Measurements from ENCODE around the gene SCD5.

SCD5 gene

GRCh38 chr4:82711158-82711785, 87.3 kb downstream of the SCD5 start:
- DNase-seq (ENCODE audit: low read depth in 1 of 2, low spot score in 1 of 2) = no peak
- H3K27ac ChIP-seq (replicated peaks) = no peak overlapping the region
- H3K4me3 ChIP-seq (replicated peaks; ENCODE audit: insufficient read depth, low read length) = no peak overlapping the region
- H3K27me3 ChIP-seq (ENCODE audit: insufficient read depth, poor library complexity, severe bottlenecking) = no peaks in the 10 kb centered on the region
- TF ChIP-seq SPI1 (IDR thresholded peaks at IDR 0.05; ENCODE audit: borderline replicate concordance, low read depth) (no peak), GABPA (IDR thresholded peaks at IDR 0.05; ENCODE audit: low read depth) (no peak), REST (IDR thresholded peaks at IDR 0.05; ENCODE audit: insufficient replicate concordance, low read depth) (no peak), POLR2AphosphoS5 (IDR thresholded peaks at IDR 0.05; ENCODE audit: low read depth) (no peak)
- TF ChIP-seq, protein P1, sequence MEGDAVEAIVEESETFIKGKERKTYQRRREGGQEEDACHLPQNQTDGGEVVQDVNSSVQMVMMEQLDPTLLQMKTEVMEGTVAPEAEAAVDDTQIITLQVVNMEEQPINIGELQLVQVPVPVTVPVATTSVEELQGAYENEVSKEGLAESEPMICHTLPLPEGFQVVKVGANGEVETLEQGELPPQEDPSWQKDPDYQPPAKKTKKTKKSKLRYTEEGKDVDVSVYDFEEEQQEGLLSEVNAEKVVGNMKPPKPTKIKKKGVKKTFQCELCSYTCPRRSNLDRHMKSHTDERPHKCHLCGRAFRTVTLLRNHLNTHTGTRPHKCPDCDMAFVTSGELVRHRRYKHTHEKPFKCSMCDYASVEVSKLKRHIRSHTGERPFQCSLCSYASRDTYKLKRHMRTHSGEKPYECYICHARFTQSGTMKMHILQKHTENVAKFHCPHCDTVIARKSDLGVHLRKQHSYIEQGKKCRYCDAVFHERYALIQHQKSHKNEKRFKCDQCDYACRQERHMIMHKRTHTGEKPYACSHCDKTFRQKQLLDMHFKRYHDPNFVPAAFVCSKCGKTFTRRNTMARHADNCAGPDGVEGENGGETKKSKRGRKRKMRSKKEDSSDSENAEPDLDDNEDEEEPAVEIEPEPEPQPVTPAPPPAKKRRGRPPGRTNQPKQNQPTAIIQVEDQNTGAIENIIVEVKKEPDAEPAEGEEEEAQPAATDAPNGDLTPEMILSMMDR (IDR thresholded peaks at IDR 0.05; ENCODE audit: insufficient read depth, low read length) = no peak

DNA sequence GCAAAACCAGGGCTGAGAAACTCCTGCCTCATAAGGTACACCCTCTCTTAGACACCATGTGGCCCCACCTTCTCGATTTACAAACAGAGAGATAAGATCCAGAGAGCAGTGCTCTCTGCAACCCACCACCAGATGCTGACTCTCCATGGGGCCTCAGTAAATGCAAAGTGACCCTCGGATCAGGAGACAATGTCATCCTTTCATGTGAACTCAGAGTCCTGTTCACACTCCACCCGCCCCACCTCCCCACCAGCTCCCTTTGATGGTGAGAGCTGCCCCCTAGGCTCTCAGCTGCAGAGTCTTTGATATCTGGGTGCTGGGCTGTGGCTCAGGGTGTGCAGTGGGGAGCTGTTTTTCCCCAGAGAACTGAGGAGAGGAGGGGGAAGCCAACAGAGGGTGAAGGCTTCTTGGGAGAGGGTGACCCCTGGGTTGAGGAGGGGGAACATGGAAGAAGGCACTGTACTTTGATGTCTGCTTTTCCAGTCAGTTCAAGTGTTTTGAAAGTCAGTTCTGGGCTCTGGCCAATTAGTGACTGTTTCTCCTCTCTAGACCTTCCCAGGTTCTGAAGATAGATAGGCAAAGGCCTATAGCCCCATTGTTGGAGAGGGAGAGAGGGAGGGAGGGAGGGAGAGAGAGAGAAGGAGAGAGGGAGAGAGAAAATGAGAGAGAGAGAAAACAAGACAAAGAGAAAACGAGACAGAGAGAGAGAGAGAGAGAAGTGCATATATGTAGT, 88.2 kb downstream of the SCD5 start:
- H3K27ac ChIP-seq (replicated peaks) = no peak overlapping the region
- no peak for DNase-seq (ENCODE audit: low read depth in 1 of 2, low spot score in 1 of 2)
- H3K27me3 ChIP-seq (ENCODE audit: insufficient read depth, poor library complexity, severe bottlenecking) = peaks cover 2% of the 10 kb centered on the region
- H3K4me3 ChIP-seq (replicated peaks; ENCODE audit: insufficient read depth, low read length) = no peak overlapping the region
- no peak for TF ChIP-seq REST (IDR thresholded peaks at IDR 0.05; ENCODE audit: insufficient replicate concordance, low read depth)
- no peak for TF ChIP-seq POLR2AphosphoS5 (IDR thresholded peaks at IDR 0.05; ENCODE audit: low read depth)
- no peak for TF ChIP-seq GABPA (IDR thresholded peaks at IDR 0.05; ENCODE audit: low read depth)
- TF ChIP-seq, protein P1 (IDR thresholded peaks at IDR 0.05; ENCODE audit: insufficient read depth, low read length) = no peak
- no peak for TF ChIP-seq SPI1 (IDR thresholded peaks at IDR 0.05; ENCODE audit: borderline replicate concordance, low read depth)

- H3K27ac ChIP-seq (replicated peaks) = no peak overlapping the region
- TF ChIP-seq GABPA (IDR thresholded peaks at IDR 0.05; ENCODE audit: low read depth) (no peak), REST (IDR thresholded peaks at IDR 0.05; ENCODE audit: insufficient replicate concordance, low read depth) (no peak), SPI1 (IDR thresholded peaks at IDR 0.05; ENCODE audit: borderline replicate concordance, low read depth) (no peak), POLR2AphosphoS5 (IDR thresholded peaks at IDR 0.05; ENCODE audit: low read depth) (no peak)
- TF ChIP-seq, protein P1 (IDR thresholded peaks at IDR 0.05; ENCODE audit: insufficient read depth, low read length) = no peak
- no peak for DNase-seq (ENCODE audit: low read depth in 1 of 2, low spot score in 1 of 2)
- peaks cover 2% of the 10 kb centered on the region for H3K27me3 ChIP-seq (ENCODE audit: insufficient read depth, poor library complexity, severe bottlenecking)
- no peak overlapping the region for H3K4me3 ChIP-seq (replicated peaks; ENCODE audit: insufficient read depth, low read length)
Observed at GRCh38 chr4:82708982-82709381, 89.6 kb downstream of the SCD5 start.

Measured in HL-60 (cell line).